Neural cell (in vitro differentiated cells): Measurements from ENCODE around the gene PUM1.

Experiments used
- POLR2AphosphoS5 ChIP-seq: IDR thresholded peaks from 2 replicates; pipeline ENCODE4 v1.6.1; 2012
- SMC3 ChIP-seq: fragments of 450-650 bp; conservative IDR thresholded peaks from 2 replicates; pipeline ENCODE4 v1.6.1; 2014; ENCODE audit warnings: antibody characterized with exemption, mild to moderate bottlenecking, moderate library complexity; ENCODE audit not compliant: poor library complexity
- TAF1 ChIP-seq: IDR thresholded peaks from 2 replicates; pipeline ENCODE4 v1.6.1; 2012; ENCODE audit warnings: low read depth
- TF ChIP-seq, protein P1 (sequence below): fragments of 450-650 bp; IDR thresholded peaks from 2 replicates; pipeline ENCODE4 v1.5.1; 2014; ENCODE audit warnings: antibody characterized with exemption, mild to moderate bottlenecking, moderate library complexity; ENCODE audit not compliant: poor library complexity, severe bottlenecking

- TF ChIP-seq POLR2AphosphoS5 (no peak), SMC3 (no peak), TAF1 (no peak)
- TF ChIP-seq, protein P1, sequence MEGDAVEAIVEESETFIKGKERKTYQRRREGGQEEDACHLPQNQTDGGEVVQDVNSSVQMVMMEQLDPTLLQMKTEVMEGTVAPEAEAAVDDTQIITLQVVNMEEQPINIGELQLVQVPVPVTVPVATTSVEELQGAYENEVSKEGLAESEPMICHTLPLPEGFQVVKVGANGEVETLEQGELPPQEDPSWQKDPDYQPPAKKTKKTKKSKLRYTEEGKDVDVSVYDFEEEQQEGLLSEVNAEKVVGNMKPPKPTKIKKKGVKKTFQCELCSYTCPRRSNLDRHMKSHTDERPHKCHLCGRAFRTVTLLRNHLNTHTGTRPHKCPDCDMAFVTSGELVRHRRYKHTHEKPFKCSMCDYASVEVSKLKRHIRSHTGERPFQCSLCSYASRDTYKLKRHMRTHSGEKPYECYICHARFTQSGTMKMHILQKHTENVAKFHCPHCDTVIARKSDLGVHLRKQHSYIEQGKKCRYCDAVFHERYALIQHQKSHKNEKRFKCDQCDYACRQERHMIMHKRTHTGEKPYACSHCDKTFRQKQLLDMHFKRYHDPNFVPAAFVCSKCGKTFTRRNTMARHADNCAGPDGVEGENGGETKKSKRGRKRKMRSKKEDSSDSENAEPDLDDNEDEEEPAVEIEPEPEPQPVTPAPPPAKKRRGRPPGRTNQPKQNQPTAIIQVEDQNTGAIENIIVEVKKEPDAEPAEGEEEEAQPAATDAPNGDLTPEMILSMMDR = no peak
Observed at GRCh38 chr1:30890502-30891226, 174.9 kb downstream of the PUM1 start.
